Measurements from ENCODE around the gene RNU6-7. TPM values are rescaled to one million over a fixed set of nuclear protein-coding genes. Genes with fewer than 3 reads are reported as not detected.

RNU6-7 gene
- total RNA-seq, 1 donor from 2014 or later: not detected

GRCh38 chr14:32250681-32251080 lies 48.8 kb downstream of the RNU6-7 start:
- Mint-ChIP-seq H3K27ac (ENCODE audit: unreplicated experiment) (no peak overlapping the region), H3K9me3 (ENCODE audit: low read depth) (no peaks in the 10 kb centered on the region), H3K4me3 (ENCODE audit: unreplicated experiment) (no peak overlapping the region), H3K36me3 (ENCODE audit: low read depth) (no peaks in the 10 kb centered on the region), H3K4me1 (ENCODE audit: low read depth) (peaks cover 6% of the 10 kb centered on the region), H3K27me3 (ENCODE audit: low read depth) (no peaks in the 10 kb centered on the region)
- TF ChIP-seq, protein P1, sequence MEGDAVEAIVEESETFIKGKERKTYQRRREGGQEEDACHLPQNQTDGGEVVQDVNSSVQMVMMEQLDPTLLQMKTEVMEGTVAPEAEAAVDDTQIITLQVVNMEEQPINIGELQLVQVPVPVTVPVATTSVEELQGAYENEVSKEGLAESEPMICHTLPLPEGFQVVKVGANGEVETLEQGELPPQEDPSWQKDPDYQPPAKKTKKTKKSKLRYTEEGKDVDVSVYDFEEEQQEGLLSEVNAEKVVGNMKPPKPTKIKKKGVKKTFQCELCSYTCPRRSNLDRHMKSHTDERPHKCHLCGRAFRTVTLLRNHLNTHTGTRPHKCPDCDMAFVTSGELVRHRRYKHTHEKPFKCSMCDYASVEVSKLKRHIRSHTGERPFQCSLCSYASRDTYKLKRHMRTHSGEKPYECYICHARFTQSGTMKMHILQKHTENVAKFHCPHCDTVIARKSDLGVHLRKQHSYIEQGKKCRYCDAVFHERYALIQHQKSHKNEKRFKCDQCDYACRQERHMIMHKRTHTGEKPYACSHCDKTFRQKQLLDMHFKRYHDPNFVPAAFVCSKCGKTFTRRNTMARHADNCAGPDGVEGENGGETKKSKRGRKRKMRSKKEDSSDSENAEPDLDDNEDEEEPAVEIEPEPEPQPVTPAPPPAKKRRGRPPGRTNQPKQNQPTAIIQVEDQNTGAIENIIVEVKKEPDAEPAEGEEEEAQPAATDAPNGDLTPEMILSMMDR (IDR thresholded peaks at IDR 0.05): no peak
- DNase-seq (ENCODE audit: low spot score): no peak

- H3K27me3 Mint-ChIP-seq (ENCODE audit: low read depth): no peaks in the 10 kb centered on the region
- peaks cover 9% of the 10 kb centered on the region for H3K4me1 Mint-ChIP-seq (ENCODE audit: low read depth)
- DNase-seq (ENCODE audit: low spot score): no peak
- no peak overlapping the region for H3K27ac Mint-ChIP-seq (ENCODE audit: unreplicated experiment)
- H3K9me3 Mint-ChIP-seq (ENCODE audit: low read depth): no peaks in the 10 kb centered on the region
- no peak overlapping the region for H3K4me3 Mint-ChIP-seq (ENCODE audit: unreplicated experiment)
- no peaks in the 10 kb centered on the region for H3K36me3 Mint-ChIP-seq (ENCODE audit: low read depth)
- TF ChIP-seq, protein P1 (IDR thresholded peaks at IDR 0.05): no peak
These were observed 49.7 kb downstream of the RNU6-7 start for GRCh38 chr14:32251530-32251929.

Other genes with a start within 250 kb of the RNU6-7 start
- gene ARHGAP5, start 124.7 kb upstream of the RNU6-7 start, total RNA-seq: 82.8 to 88.0 TPM (median 87.0 TPM) in 3 replicates
- gene RNU6-8, start 1.2 kb downstream of the RNU6-7 start, total RNA-seq: not detected in 3 replicates
- gene AKAP6, start 127.3 kb downstream of the RNU6-7 start, total RNA-seq: 3.5 to 4.3 TPM (median 3.6 TPM) in 3 replicates